SU-DHL-6 (cell line): ENCODE data around the gene CBY2.

Experiments used
- EZH2phosphoT487 ChIP-seq: fragments of 200-600 bp; sonication (generic), shearing (Covaris generic); conservative IDR thresholded peaks from 2 replicates; pipeline ENCODE4 v1.6.1; 2018; ENCODE audit warnings: mild to moderate bottlenecking, antibody characterized with exemption, low read length, moderate library complexity, mixed read lengths
- TF ChIP-seq, protein P1 (sequence below): fragments of 200-600 bp; sonication (generic); IDR thresholded peaks from one replicate; pipeline ENCODE4 v1.5.1; 2017; ENCODE audit warnings: antibody characterized with exemption, mild to moderate bottlenecking, low read length, moderate library complexity; ENCODE audit not compliant: insufficient read depth, poor library complexity, severe bottlenecking

DNA sequence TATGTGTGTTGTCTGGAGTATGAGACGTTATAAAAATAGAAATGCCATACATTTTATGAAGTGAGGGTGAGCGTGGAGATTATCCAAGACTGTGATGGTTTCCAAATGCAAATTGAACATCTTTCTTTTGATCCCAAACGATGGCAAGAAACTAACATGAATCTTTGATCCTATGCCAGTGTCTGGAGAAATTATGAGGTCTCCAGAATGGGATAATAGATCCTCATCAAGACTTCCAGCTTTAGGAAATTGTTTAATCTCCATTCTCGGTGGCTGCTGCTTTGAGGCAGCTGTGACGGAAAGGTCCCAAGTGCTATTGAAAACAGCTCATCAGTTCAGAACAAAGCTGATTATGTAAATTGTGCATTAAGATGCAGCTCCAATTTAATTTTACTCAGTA is 30.8 kb downstream of the CBY2 start:
- TF ChIP-seq, protein P1, sequence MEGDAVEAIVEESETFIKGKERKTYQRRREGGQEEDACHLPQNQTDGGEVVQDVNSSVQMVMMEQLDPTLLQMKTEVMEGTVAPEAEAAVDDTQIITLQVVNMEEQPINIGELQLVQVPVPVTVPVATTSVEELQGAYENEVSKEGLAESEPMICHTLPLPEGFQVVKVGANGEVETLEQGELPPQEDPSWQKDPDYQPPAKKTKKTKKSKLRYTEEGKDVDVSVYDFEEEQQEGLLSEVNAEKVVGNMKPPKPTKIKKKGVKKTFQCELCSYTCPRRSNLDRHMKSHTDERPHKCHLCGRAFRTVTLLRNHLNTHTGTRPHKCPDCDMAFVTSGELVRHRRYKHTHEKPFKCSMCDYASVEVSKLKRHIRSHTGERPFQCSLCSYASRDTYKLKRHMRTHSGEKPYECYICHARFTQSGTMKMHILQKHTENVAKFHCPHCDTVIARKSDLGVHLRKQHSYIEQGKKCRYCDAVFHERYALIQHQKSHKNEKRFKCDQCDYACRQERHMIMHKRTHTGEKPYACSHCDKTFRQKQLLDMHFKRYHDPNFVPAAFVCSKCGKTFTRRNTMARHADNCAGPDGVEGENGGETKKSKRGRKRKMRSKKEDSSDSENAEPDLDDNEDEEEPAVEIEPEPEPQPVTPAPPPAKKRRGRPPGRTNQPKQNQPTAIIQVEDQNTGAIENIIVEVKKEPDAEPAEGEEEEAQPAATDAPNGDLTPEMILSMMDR = no peak
- no peak for TF ChIP-seq EZH2phosphoT487
